NCI-H2171 treated with DMSO at 0.1 percent for 48 hours (cell line): ENCODE measurements around the gene ST8SIA1.

ENCODE experiments used
- DNase-seq: peaks from one replicate; lab custom pipeline; 2025; lab: John Stamatoyannopoulos, UW

The ST8SIA1 gene

DNA sequence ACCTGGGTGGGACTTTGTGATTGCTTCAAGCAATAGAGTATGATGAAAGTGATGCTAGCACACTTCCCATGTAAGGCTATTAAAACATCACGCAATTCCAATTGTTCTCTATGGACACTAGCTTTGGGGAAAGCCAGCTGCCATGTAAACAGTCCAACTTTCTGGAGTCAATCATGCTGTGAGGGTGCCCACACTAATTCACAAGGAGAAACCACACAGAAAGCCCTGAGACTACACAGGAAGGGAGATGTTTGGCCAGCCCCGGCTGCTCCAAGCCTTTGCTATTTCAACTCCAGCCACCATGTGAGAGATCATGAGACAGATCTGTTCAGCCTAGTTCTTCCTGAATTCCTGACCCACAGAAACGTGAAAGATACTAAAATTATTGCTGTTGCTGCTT, 96.3 kb downstream of the ST8SIA1 start:
- no peak for DNase-seq

GRCh38 chr12:22234561-22234960, 99.9 kb downstream of the ST8SIA1 start:
- no peak for DNase-seq

- DNase-seq = no peak
These were observed 102.7 kb downstream of the ST8SIA1 start for GRCh38 chr12:22231836-22232235.

DNA sequence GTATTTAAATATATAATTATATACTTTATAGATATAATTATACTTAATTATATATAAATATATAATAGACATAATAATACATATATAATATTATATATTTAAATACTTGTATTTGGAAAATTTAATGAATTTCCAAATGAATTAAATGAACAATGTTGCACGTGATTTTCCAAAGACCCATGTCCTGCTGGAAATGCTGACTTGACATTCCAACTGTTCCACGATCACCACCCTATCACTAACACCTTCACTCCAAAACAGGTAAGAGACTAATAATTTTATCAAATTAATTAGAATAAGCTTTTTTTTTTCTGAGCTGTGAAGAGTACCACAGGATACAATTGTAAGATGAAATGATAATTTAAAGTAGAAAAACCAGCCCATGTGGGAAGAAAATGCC, 103.4 kb downstream of the ST8SIA1 start:
- DNase-seq = no peak

- no peak for DNase-seq
These were observed 104.2 kb downstream of the ST8SIA1 start for GRCh38 chr12:22230280-22230794.

DNA sequence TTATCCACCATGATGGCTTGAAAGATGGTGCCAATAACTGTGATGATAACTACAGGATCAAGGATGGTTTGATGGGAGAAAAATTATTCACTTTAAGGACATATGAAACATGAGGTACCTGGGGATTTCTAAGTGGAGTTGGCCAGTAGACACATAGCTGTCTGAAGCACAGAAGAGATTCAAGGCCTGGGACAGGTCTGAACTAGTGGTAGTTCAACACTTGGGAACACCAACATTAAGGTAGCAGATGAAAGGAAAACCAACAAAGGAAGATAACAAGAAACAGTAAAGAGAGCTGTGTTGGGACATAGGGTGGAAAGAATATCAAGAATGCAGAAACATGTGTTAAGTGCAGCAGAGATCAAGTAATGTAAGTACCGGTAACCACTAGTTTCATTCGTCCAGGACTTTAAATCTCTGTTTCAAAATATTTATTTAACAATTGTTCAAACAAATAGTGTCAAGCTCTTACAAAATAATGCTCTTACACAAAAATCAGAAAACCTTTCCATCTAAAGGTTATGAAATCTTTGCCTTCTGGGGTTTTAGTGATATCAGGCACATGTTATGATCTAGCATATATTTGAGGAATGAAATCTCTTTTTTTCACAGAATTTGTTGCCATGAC, 104.7 kb downstream of the ST8SIA1 start:
- DNase-seq = no peak

DNA sequence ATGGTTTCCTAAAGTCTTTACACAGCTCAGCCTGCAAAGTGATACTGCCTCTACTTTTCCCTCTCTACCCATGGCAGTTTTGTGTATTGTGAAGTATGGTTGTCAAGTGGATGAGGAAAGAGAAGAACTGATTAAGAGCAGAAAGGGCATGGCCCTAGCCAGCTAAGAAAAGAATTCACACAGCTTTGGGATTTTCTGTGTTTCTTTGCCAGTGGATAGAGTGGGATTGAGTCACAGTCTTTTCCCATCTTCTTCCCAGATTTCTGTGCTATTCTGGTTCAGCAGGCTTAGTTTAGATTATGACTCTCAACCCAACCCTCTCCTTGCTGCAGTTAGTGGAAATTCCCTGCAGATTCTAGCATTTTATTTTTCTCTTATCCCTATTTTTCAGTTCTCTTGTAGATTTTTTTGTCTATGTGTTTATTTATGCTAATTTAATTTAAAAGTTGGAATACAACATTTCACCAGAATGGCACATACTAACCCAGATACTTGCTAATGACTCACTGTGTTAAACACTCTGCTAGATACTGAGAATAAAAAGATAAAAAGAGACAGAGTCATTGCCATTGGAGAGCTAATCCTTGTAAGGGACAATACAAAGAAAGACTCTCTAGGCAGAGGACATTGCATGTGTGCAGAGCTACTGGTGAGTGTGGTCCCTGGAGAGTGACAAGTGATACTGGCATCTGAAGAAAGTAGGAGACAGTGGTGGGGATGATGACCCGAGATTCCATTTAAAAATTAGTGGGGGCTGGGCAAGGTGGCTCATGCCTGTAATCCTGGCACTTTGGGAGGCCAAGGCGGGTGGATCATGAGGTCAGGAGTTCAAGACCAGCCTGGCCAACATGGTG, 106.3 kb downstream of the ST8SIA1 start:
- no peak for DNase-seq

GRCh38 chr12:22223356-22223755, 111.2 kb downstream of the ST8SIA1 start:
- no peak for DNase-seq

DNA sequence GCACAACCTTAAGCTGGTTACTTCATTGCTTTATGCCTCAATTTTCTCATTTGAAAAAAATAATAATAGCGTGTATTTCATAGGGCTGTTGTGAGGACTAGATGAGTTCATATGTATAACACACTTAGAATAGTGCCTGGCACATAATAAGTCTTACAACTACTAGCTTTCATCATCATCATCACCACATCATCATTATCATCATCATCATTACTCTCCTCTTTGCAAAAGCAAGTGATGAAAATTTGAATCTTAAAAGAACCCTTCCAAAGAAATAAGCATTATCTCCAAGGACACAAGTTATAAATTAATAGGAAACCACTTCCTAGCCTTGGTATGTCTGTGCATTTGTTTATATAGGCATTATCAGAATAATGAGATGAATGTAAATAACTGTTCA, 117.0 kb downstream of the ST8SIA1 start:
- no peak for DNase-seq

- DNase-seq = no peak
These were observed 118.8 kb downstream of the ST8SIA1 start for GRCh38 chr12:22215467-22216253.

DNA sequence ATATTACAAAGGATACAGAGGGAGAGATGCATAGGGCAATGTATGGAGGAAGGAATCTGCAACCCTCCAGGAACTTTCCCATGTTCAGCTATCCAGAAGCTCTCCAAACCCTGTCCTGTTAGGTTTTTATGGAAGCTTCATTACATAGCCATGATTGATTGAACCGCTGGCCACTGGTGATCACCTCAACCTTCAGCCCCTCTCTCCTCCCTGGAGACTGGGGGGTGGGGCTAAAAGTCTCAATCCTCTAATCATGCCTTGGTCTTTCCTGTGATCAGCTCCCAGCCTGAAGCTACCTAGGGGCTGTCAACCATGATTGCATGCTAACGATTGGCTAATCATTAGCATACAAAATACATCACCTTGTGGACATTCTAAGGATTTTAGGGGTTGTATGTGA, 123.4 kb downstream of the ST8SIA1 start:
- DNase-seq = no peak

GRCh38 chr12:22209422-22209821, 125.1 kb downstream of the ST8SIA1 start:
- no peak for DNase-seq

GRCh38 chr12:22206111-22206728, 128.3 kb downstream of the ST8SIA1 start:
- no peak for DNase-seq

- no peak for DNase-seq
These were observed 130.1 kb downstream of the ST8SIA1 start for GRCh38 chr12:22204391-22204790.

DNA sequence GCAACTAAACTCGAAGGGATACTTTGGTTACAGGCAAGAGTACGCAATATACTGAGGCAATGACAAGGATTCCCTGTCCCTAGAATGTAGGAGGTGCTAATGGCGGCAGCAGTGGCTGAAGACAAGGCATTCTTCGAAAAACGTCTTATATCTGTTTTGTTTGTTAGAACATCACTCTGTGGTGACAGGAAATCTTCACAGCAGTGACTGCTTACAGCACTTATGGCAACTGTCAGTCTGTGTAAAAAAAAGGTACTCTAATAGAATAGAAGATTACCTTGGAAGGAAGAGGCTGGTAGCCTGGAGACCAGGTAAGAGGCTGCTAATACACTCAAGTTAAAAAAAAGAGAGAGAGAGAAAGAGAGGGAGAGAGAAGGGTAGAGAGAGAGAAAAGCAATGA, 131.7 kb downstream of the ST8SIA1 start:
- DNase-seq = no peak

DNA sequence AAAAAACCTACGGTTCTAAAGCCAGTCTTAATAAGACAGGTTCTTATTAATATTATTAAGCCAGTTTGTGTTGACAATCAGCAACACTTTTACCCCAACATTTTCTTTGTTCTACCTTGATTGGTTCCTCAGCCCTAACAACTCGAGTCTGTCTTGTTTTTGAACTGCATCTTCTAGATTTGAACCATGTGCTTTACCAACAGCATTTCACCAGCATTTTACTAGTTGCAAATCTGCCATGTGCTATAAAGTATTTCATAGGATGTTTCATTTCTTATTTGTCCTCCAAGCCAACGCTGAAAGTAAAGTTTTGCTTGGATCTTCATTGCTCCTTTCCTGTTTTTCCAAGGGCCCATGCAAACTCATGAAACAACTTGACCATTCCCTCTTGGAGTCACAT, 133.4 kb downstream of the ST8SIA1 start:
- DNase-seq = no peak

- no peak for DNase-seq
These were observed 138.3 kb downstream of the ST8SIA1 start for GRCh38 chr12:22196236-22196635.

DNA sequence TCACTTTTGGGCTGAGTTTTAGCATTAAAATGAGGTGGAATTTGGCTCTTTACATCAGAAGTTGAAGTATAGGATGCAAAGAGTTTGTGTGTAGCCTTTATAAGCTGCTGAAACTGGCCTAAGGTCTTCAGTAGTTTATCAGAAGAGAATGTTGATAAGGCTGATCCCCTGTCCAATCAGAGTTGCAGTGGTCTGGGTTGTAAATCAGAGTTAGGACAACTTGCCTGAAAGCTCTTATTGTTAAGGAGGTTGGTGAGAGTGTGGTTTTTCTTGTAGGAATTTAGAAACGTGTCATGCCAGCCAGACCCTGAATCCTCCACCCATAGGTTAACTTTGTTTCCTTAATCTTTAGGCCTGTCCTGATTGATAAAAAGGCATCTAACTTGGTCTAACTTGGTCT, 143.5 kb downstream of the ST8SIA1 start:
- DNase-seq = no peak

GRCh38 chr12:22188431-22188830, 146.1 kb downstream of the ST8SIA1 start:
- no peak for DNase-seq

DNA sequence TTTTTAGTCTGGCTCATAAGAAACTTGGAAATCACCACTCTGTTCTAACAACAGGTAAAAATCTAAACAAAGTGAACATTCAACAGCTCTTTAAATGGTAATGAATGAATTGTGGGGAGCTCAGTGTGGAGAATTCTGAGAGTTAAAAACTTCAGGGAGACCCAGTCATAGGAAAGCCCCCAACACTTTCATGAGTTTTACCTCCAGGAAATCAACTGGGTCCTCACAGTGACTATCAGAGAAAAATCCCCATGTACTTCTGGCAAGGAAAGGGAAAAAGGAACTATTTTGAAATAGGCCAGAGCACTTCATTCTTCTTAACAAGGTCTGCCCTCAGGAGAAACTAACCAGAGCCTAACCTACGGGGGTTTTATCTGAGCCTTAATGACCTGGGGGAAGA, 153.8 kb downstream of the ST8SIA1 start:
- DNase-seq = no peak

DNA sequence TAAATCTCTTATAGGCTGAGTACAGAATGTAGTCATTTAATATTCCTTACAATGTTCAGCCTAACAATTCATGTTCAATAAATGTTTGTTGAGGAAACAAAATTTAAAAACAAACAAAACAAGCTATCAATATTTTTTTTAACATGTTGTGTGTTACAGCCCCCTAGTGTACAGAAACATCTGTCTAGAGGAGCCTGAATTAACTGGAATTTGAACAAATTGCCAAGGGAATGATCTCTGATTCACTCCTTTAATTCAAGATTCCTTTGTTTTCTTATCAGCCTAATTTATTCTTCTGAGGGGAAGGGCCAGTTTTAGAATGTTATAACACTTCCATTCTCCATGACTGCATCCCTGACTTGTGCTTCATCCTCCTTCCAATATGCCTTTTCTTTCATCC, 161.3 kb downstream of the ST8SIA1 start:
- DNase-seq = no peak

- no peak for DNase-seq
These were observed 162.0 kb downstream of the ST8SIA1 start for GRCh38 chr12:22172501-22172900.
